Measurements from ENCODE around the gene SLC6A18.

Gene SLC6A18

GRCh38 chr5:1180096-1180495 is 45.1 kb upstream of the SLC6A18 start:
- no peak for TF ChIP-seq CTCF (conservative IDR thresholded peaks at IDR 0.05; ENCODE audit: low read depth, low read length)
- DNase-seq (ENCODE audit: low read depth), result no peak

GRCh38 chr5:1180841-1181271 is 44.3 kb upstream of the SLC6A18 start:
- no peak for TF ChIP-seq CTCF (conservative IDR thresholded peaks at IDR 0.05; ENCODE audit: low read depth, low read length)
- no peak for DNase-seq (ENCODE audit: low read depth)
- H3K4me3 ChIP-seq (ENCODE audit: low read depth, low read length), result no peak overlapping the region

More at GRCh38 chr5:1180096-1180495, 45.1 kb upstream of the SLC6A18 start:
- no peak overlapping the region for H3K4me3 ChIP-seq (ENCODE audit: low read depth, low read length)

- TF ChIP-seq CTCF (conservative IDR thresholded peaks at IDR 0.05; ENCODE audit: low read depth, low read length), result no peak
These were observed 43.5 kb upstream of the SLC6A18 start for GRCh38 chr5:1181451-1182359.

GRCh38 chr5:1182360-1182632 is 42.9 kb upstream of the SLC6A18 start:
- no peak overlapping the region for H3K4me3 ChIP-seq (ENCODE audit: low read depth, low read length)
- no peak for DNase-seq (ENCODE audit: low read depth)
- TF ChIP-seq CTCF (conservative IDR thresholded peaks at IDR 0.05; ENCODE audit: low read depth, low read length), result no peak

More at GRCh38 chr5:1181451-1182359, 43.5 kb upstream of the SLC6A18 start:
- H3K4me3 ChIP-seq (ENCODE audit: low read depth, low read length), result no peak overlapping the region
- DNase-seq (ENCODE audit: low read depth), result no peak

- no peak for DNase-seq (ENCODE audit: low read depth)
- no peak overlapping the region for H3K4me3 ChIP-seq (ENCODE audit: low read depth, low read length)
- TF ChIP-seq CTCF (conservative IDR thresholded peaks at IDR 0.05; ENCODE audit: low read depth, low read length), result no peak
These were observed 42.4 kb upstream of the SLC6A18 start for GRCh38 chr5:1182633-1183423.

- H3K4me3 ChIP-seq (ENCODE audit: low read depth, low read length), result no peak overlapping the region
- DNase-seq (ENCODE audit: low read depth), result no peak
- TF ChIP-seq CTCF (conservative IDR thresholded peaks at IDR 0.05; ENCODE audit: low read depth, low read length), result no peak
These were observed 41.6 kb upstream of the SLC6A18 start for GRCh38 chr5:1183424-1184162.

Measured in choroid plexus epithelial cell (primary cell).